22Rv1 (cell line): ENCODE results near the gene SMIM44.

Experiments
- CTCF ChIP-seq: fragments of 450-650 bp; IDR thresholded peaks from 2 replicates; pipeline ENCODE4 v1.5.1; 2017; ENCODE audit warnings: mild to moderate bottlenecking
- ZFX ChIP-seq: fragments of 450-650 bp; IDR thresholded peaks from 2 replicates; pipeline ENCODE4 v1.6.1; 2017; ENCODE audit warnings: antibody characterized with exemption, borderline replicate concordance

GRCh38 chr19:3518659-3519058, 35.4 kb upstream of the SMIM44 start:
- TF ChIP-seq CTCF (no peak), ZFX (no peak)
